GM10266 (cell line): ENCODE measurements around the gene NBAS.
A peak's percentile ranks its signal among the peaks of the same experiment; 100 is the strongest.

ENCODE experiments used
- DNase-seq: peaks from one replicate; pipeline ENCODE4 v3.0.0; 2012; ENCODE audit errors: extremely low spot score
- CTCF ChIP-seq: IDR thresholded peaks from 2 replicates; pipeline ENCODE4 v1.5.1; 2012; ENCODE audit warnings: mild to moderate bottlenecking, low read depth; ENCODE audit not compliant: control insufficient read depth, insufficient read depth; ENCODE audit errors: missing control alignments

NBAS gene

DNA sequence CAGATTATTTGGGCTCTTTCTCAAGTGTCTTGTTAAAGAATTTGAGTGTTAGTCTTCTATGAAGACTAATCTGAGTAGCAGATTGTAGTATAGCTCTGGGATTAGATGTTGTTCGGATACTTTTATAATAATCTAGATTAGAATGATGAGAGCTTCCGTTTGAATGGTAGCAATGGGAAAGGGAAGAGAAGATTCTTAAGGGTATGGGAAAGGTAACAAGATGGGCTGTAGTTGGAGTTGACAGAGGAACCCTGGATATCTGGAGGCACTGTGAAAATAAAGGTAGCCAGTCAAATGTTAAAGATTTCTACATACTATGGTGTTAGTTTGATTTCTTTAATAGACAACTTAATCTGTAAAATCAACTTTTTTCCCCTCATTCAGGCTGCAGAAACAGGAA, 35.2 kb upstream of the NBAS start:
- DNase-seq = no peak
- TF ChIP-seq CTCF = no peak

DNA sequence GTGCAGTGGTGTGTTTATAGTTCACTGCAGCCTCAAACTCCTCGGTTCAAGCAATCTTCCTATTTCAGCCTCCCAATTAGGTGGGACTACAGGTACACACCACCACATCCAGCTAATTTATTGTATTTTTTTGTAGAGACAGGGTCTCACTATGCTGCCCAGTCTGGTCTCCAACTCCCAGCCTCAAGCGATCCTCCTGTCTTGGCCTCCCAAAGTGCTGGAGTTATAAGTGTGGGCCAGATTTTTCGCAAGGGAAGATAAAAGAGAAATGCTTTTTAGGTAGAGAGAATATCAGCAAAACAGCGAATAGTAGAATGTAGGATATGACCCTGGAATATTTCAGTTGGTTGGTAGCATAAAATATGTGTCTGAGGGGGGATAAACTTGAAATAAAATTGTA, 34.8 kb upstream of the NBAS start:
- no peak for TF ChIP-seq CTCF
- DNase-seq = no peak

DNA sequence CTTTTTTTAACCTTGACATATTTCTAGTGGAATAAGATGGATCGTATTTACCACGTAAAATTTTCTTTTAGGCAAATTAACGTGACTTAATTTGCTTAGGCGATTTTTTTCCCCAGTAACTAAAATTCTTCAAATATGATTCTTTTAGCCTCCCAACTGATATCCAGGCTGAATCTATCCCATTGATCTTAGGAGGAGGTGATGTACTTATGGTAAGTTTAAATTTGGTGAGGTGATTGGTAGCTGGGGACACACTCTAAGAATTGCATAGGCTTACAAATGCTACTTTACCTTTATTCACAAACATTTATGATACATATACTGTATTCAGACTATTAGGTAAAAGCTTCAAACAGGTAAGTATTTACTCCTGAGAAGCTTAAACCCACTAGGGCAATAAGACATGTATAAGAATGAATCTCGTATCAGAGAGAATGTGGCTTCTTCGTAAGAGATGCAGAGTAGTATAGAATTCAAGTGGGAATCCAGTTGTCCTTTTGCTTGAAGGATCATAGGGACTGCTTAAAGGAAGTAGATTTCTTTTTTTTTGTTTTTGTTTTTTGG, 34.3 kb upstream of the NBAS start:
- no peak for TF ChIP-seq CTCF
- no peak for DNase-seq

DNA sequence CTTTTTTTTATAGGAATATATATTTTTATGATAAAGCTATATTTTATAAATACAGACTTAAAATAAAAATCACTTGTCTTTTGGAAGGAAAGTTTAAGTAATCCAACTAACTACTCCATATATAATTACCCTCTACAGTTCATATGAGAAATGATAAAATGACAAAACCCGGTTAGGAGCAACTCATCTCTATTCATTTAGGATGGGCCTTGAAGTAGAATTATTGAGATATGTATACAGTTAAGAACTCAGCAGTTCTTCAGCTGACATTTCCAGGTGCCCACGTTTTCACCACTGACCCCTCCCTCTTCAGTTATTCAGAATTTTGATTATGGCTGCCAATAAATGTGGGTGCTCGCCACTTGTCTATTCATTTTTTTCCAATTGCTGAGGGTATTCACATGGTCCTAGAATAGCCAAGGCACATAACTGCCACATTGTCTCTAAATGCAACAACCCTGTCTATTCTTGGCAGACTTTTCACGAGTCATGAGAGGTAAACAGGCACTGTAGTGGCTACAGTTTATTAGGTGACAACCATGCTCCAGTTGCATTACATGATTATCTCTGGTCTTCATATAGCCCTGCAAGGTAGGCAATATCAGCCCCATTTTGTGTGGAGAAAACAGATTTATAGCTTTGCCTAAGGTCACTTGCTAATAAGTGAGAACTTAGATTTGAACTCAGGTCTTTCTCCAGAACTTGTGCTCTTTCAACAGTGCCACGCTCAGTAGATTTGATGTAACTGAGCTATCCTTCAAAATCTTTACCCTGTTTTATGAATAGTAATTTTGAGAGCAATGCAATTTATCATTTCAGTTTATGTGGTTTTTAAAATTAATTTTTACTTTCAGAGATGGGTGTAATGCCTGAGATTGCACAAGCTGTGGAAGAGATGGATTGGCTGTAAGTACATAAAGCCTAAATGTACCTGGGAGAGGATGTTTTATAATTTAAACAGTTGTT, 33.4 kb upstream of the NBAS start:
- no peak for TF ChIP-seq CTCF

DNA sequence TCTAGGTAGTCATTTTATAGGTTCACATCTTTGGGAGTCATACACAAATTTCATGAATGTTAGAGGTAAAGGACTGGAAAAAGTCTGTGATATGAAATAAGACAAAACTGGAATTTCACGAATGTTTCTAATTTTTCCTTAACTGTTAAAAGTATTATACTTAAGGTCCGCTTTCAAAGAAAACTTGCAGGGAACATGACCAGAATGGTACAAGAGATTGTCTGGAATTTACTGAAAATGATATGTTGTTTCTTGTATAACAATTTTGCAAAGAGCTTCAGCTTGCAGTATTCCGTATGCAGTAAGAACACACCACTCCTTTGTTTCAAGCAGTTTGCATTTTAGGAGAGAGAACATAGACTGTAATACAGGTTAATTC, 32.2 kb upstream of the NBAS start:
- DNase-seq = no peak
- TF ChIP-seq CTCF = no peak

More for the DNA sequence above, 33.4 kb upstream of the NBAS start:
- no peak for DNase-seq

- DNase-seq = peak; percentile 83
- TF ChIP-seq CTCF = no peak
These were observed 30.7 kb upstream of the NBAS start, which contains the start of gene DDX1 for GRCh38 chr2:15591692-15592463. Gene DDX1, plus strand, starts transcription at chr2:15591868. Its CDS starts 66 bp downstream, at chr2:15591934.
